ENCODE data around the gene RNASEH1. TPM values are rescaled to one million over a fixed set of nuclear protein-coding genes. Genes with fewer than 3 reads are reported as not detected.
A peak's percentile ranks its signal among the peaks of the same experiment; 100 is the strongest.

The RNASEH1 gene
- total and polyA plus RNA-seq, 2 donors from 2014 or later = 6.8 to 21.1 TPM

GRCh38 chr2:3535794-3536681 lies 22.1 kb downstream of the RNASEH1 start:
- peaks cover 0 to 4% (median 0%) of the 10 kb centered on the region in 3 donors for H3K36me3 ChIP-seq (ENCODE audit: control insufficient read depth in 2 of 3, insufficient read depth in 3 of 3, low read length in 3 of 3)
- intact Hi-C loops (cut with DNase I) = no loop called here
- no peak for FAIRE-seq
- H3K4me1 ChIP-seq (ENCODE audit: control insufficient read depth in 2 of 3, insufficient read depth in 2 of 3, low read depth in 1 of 3, low read length in 3 of 3) = peaks cover 0 to 21% (median 4%) of the 10 kb centered on the region in 3 donors
- peak overlapping the region; percentile 49 to 66 (median 61) for H3K4me3 ChIP-seq (ENCODE audit: low read length in 3 of 3)
- peak overlapping the region; percentile 41 to 91 (median 45) for H3K9ac ChIP-seq (ENCODE audit: low read length in 3 of 3)
- H3K9me3 ChIP-seq (ENCODE audit: control insufficient read depth in 2 of 3, insufficient read depth in 1 of 3, low read length in 3 of 3) = no peaks in the 10 kb centered on the region
- no peak for TF ChIP-seq CTCF (IDR thresholded peaks at IDR 0.05; ENCODE audit: borderline replicate concordance, extremely low read depth, insufficient read depth)
- H3K27me3 ChIP-seq (ENCODE audit: control insufficient read depth, insufficient read depth, low read length) = no peaks in the 10 kb centered on the region
- DNase-seq = peak; percentile 84 to 95 (median 87)
- H3K27ac ChIP-seq (ENCODE audit: low read depth in 2 of 2, low read length in 2 of 2) = peak overlapping the region; percentile 95 to 97

- Histone ChIP-seq H3K36me3 (ENCODE audit: control insufficient read depth in 2 of 3, insufficient read depth in 3 of 3, low read length in 3 of 3) (peaks cover 0 to 4% (median 0%) of the 10 kb centered on the region in 3 donors), H3K9ac (ENCODE audit: low read length in 3 of 3) (peak overlapping the region; percentile 9 to 91 (median 45)), H3K4me3 (ENCODE audit: low read length in 3 of 3) (peak overlapping the region; percentile 49 to 66 (median 61)), H3K4me1 (ENCODE audit: control insufficient read depth in 2 of 3, insufficient read depth in 2 of 3, low read depth in 1 of 3, low read length in 3 of 3) (peaks cover 0 to 21% (median 4%) of the 10 kb centered on the region in 3 donors), H3K9me3 (ENCODE audit: control insufficient read depth in 2 of 3, insufficient read depth in 1 of 3, low read length in 3 of 3) (no peaks in the 10 kb centered on the region), H3K27ac (ENCODE audit: low read depth in 2 of 2, low read length in 2 of 2) (peak overlapping the region; percentile 95 to 97), H3K27me3 (ENCODE audit: control insufficient read depth, insufficient read depth, low read length) (no peaks in the 10 kb centered on the region)
- TF ChIP-seq CTCF (IDR thresholded peaks at IDR 0.05; ENCODE audit: borderline replicate concordance, extremely low read depth, insufficient read depth) = peak; percentile 7
- DNase-seq = peak in 3 of 5 donors; percentile 44 to 58 (median 55)
- intact Hi-C loops (cut with DNase I) = no loop called here
- FAIRE-seq = no peak
Measured at GRCh38 chr2:3535467-3535793, 22.7 kb downstream of the RNASEH1 start.

GRCh38 chr2:3534251-3534814 lies 23.8 kb downstream of the RNASEH1 start:
- Histone ChIP-seq H3K4me3 (ENCODE audit: low read length in 3 of 3) (no peak overlapping the region), H3K9me3 (ENCODE audit: control insufficient read depth in 2 of 3, insufficient read depth in 1 of 3, low read length in 3 of 3) (no peaks in the 10 kb centered on the region), H3K9ac (ENCODE audit: low read length in 3 of 3) (no peak overlapping the region), H3K27me3 (ENCODE audit: control insufficient read depth, insufficient read depth, low read length) (no peaks in the 10 kb centered on the region), H3K27ac (ENCODE audit: low read depth in 2 of 2, low read length in 2 of 2) (no peak overlapping the region), H3K36me3 (ENCODE audit: control insufficient read depth in 2 of 3, insufficient read depth in 3 of 3, low read length in 3 of 3) (peaks cover 0 to 4% (median 0%) of the 10 kb centered on the region in 3 donors), H3K4me1 (ENCODE audit: control insufficient read depth in 2 of 3, insufficient read depth in 2 of 3, low read depth in 1 of 3, low read length in 3 of 3) (peaks cover 0 to 21% (median 4%) of the 10 kb centered on the region in 3 donors)
- TF ChIP-seq CTCF (IDR thresholded peaks at IDR 0.05; ENCODE audit: borderline replicate concordance, extremely low read depth, insufficient read depth) = no peak
- DNase-seq (no peak), FAIRE-seq (no peak)
- intact Hi-C loops (cut with DNase I) = no loop called here

Data from kidney (tissue), 14 donors.